HG03354 (cell line): Measurements from ENCODE around the gene DAP3.
"Not testable (repeated sequence)": the region's sequence is repeated elsewhere in the genome, so short reads cannot be mapped to it uniquely, and the experiment has no call there.

Experiments
- ATAC-seq: cut with Tn5 transposase; IDR thresholded peaks from one replicate; pipeline ENCODE4 v1.9.1; 2021; ENCODE audit warnings: mild to moderate bottlenecking; ENCODE audit not compliant: unreplicated experiment, poor library complexity, severe bottlenecking

Gene DAP3

GRCh38 chr1:155761736-155762405, 73.0 kb downstream of the DAP3 start:
- ATAC-seq, result no peak

GRCh38 chr1:155763090-155763815, 74.4 kb downstream of the DAP3 start:
- not testable (repeated sequence) for ATAC-seq

- ATAC-seq, result not testable (repeated sequence)
These were observed 75.1 kb downstream of the DAP3 start for GRCh38 chr1:155763989-155764388.

GRCh38 chr1:155767399-155767989, 78.6 kb downstream of the DAP3 start:
- ATAC-seq, result not testable (repeated sequence)

- no peak for ATAC-seq
These were observed 80.4 kb downstream of the DAP3 start for GRCh38 chr1:155769257-155769656.

- no peak for ATAC-seq
These were observed 84.3 kb downstream of the DAP3 start for GRCh38 chr1:155773221-155773620.

- ATAC-seq, result no peak
These were observed 87.5 kb downstream of the DAP3 start for GRCh38 chr1:155776414-155776813.

- no peak for ATAC-seq
These were observed 88.7 kb downstream of the DAP3 start for GRCh38 chr1:155777582-155777981.
